Coronary artery (tissue), 2 donors: ENCODE results near the gene KRT81.
A peak's percentile ranks its signal among the peaks of the same experiment; 100 is the strongest.
"Not testable (repeated sequence)": the region's sequence is repeated elsewhere in the genome, so short reads cannot be mapped to it uniquely, and the experiment has no call there.

Experiments used
- DNase-seq: peaks from one replicate; pipeline ENCODE4 v3.0.0-alpha.2; 2017; ENCODE audit warnings: low spot score
- H3K27ac ChIP-seq, 2 donors: fragments of 200-600 bp; sonication (generic); one replicate each; pipeline ENCODE4 v1.5.1; 2016 to 2019
- H3K4me3 ChIP-seq: fragments of 200-600 bp; sonication (generic); 2 replicates; pipeline ENCODE4 v1.5.1; 2016; ENCODE audit warnings: mild to moderate bottlenecking, moderate library complexity
- TF ChIP-seq, protein P1 (sequence below): fragments of 200-600 bp; sonication (generic); IDR thresholded peaks from one replicate; pipeline ENCODE4 v1.5.1; 2019; ENCODE audit warnings: antibody characterized with exemption

The KRT81 gene

DNA sequence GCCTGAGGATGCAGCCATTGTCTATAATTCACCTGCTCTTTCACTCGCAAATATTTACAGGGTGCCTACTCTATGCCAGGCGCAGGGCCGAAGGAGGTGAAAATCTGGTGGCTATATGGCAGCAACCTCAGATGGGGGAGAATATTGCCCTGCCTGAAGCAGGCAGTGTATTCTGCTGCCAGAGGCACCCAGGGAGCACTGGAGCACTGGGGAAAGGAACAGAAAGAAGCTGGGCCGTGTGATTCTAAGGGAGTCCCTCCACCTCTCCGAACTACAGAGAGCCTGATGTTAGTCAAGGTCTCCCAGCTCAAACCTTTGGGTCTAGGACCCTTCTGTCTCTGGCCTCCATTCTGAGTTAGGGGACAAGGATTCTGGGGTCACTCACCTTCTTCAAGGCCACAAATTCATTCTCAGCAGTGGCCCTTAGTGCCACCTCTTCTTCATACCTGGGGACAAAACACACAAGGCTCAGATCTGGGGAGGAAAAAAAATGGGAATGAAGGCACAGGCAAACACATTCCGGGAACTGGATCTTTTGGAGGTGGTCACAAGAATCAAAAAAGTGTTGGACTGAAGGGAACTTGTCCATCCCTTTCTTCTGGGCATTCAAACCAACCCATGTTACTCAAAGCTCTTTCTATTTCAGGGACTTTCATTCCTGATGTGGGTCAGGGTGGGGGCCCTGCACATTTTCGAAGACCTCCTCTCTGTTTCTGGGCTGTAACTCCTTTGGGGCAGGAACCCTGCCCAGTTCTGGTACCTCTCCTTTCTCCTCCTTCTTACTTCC, 36.2 kb downstream of the KRT81 start:
- DNase-seq = no peak
- no peak overlapping the region for H3K4me3 ChIP-seq
- no peak overlapping the region for H3K27ac ChIP-seq
- TF ChIP-seq, protein P1, sequence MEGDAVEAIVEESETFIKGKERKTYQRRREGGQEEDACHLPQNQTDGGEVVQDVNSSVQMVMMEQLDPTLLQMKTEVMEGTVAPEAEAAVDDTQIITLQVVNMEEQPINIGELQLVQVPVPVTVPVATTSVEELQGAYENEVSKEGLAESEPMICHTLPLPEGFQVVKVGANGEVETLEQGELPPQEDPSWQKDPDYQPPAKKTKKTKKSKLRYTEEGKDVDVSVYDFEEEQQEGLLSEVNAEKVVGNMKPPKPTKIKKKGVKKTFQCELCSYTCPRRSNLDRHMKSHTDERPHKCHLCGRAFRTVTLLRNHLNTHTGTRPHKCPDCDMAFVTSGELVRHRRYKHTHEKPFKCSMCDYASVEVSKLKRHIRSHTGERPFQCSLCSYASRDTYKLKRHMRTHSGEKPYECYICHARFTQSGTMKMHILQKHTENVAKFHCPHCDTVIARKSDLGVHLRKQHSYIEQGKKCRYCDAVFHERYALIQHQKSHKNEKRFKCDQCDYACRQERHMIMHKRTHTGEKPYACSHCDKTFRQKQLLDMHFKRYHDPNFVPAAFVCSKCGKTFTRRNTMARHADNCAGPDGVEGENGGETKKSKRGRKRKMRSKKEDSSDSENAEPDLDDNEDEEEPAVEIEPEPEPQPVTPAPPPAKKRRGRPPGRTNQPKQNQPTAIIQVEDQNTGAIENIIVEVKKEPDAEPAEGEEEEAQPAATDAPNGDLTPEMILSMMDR = no peak

DNA sequence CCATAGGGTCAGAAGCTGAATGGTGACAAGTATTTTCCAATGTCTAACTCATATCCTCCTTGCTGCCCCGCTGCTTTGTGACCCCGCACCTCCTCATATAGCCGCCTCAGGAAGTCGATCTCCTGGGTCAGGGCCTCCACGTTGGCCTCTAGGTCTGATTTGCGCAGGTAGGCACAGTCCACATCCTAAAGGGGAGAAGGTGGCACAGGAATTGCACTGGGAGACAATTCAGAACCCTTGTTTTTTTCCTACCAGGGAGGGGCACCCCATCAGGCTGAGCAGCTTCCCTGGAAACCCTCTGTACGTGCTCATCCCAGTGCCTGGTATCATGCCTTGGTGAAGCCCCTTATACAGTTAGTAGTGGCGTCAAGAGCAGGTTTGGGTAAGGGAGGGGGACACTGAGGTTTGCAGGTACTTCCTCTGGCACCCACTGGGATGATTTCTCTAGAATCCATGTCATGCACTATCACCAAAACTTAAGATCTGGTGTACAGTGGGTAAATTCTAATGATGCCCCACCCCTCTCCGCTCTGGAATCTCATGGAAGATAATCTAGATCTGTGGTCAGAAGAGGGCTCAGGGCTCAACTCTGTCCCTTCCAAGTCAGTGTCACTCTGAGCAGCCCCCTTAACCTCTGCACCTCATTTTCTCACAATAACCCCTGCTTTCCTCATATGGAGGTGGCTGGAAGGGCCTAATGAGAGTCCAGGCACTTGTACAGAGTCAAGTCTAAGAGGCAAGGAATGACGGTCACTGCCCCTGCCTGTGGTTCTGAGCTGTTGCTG, 37.0 kb downstream of the KRT81 start:
- Histone ChIP-seq H3K27ac (no peak overlapping the region), H3K4me3 (no peak overlapping the region)
- DNase-seq = no peak
- TF ChIP-seq, protein P1 = no peak

DNA sequence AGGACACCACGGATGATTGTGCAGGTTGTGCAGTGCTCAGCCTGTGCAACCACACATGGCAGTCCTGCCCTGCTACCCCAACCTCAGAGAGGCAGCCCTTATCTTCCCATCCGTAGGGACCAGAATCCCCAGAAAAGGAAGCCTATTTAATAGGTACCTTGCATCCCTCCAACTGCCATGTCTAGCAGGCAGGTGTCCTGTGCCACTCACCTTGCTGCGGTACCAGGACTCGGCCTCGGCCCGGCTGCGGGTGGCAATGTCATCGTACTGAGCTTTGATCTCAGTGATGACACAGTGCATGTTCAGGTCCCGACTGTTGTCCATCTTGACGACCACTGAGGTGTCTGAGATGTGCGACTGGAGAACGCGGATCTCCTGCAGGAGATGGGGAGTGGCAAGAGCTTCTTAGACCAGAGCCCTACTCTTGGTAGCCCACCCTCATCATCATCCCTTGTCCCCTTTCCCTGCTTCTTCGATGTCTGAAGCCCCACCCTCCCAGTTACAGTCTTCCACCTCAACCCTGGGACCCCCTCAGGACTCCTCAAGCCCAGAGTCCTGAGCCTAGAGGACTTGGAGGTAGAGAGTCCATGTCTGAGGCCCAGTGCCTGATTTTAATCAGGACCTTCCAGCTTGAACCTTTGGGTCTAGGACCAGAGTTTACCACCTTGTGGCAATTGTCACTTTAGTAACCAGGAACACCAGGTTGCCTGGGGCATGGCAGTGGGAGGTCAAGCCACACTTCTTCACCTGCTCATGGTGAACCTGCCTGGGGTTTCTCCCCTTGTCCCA, 37.7 kb downstream of the KRT81 start:
- no peak for DNase-seq
- no peak overlapping the region for H3K4me3 ChIP-seq
- TF ChIP-seq, protein P1 = no peak
- no peak overlapping the region for H3K27ac ChIP-seq

DNA sequence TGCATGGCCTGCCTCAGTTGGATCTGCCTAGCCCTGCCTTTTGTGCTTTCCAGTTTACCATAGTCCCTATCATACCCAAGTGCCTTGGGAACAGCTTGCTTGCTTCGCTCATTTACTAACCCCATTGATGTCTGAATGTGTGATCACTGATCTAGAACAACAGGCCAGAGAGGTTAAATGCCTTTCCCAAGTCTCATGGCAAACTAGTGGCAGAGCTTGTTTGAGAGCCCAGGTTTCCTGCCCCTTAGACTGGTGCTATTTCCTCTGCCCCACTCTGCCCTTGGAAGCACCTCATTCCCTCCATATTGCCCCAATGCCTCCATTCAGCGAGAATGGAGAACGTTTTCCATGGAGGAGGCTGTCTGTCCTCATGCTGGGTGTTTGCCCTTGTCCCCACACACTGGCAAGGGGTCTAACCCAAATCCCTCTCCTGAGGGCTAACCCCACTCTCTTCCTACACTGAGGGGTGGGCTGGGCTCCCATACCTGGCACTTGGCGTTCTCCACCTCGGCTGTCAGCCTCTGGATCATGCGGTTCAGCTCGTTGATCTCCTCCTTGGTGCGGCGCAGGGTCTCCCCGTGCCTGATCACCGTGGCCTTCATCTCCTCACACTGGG, 38.5 kb downstream of the KRT81 start:
- no peak overlapping the region for H3K4me3 ChIP-seq
- no peak for DNase-seq
- no peak overlapping the region for H3K27ac ChIP-seq
- TF ChIP-seq, protein P1 = no peak

DNA sequence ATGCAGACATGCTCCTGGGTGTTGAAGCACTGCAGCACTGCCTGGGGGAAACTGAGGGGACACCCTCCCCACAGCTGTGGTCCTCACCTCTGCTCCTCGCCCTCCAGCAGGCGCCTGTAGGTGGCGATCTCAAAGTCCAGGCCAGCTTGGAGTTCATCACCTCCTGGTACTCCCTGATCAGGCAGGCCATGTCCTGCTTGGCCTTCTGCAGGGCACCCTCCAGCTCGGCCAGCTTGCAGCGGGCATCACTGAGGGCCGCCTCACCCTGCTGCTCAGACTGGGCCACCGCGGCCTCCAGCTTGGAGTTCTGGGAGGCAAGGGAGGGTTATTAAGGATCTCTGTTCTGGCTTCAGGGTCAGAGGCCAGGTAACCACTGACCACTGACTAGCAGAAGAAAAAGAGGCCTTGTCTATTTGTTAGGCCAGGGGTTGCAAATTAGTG, 39.1 kb downstream of the KRT81 start:
- not testable (repeated sequence) for H3K27ac ChIP-seq, H3K4me3 ChIP-seq, DNase-seq

DNA sequence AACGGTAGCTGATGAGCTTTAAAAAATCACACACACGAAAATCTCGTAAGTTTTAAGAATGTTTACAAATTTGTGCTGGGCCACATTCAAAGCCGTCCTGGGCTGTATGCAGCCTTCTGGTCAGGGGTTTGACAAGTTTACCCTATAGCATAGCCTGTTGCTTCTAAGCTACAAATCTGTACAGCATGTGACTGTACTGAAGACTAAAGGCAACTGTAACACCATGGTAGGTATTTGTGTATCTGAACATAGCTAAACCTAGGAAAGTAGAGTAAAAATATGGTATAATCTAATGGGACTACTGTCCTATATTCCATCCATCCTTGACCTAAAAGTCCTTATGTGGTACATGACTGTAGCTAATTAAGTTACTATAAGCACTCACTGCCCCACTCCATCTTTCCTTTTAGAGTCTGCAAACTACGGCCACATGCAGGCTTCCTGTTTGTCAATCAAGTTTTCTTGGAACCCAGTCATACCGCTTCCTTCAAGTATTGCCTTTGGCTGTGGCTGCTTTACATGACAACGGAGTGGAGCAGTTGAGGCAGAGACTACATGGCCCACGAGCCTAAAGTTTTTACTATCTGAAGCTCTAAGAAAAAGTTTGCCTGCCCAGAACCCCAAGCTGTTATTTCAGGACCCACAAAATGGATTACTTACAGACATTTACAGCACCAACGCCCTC, 39.8 kb downstream of the KRT81 start:
- TF ChIP-seq, protein P1 = no peak
- peak; percentile 38 for DNase-seq
- Histone ChIP-seq H3K27ac (no peak overlapping the region), H3K4me3 (no peak overlapping the region)
